ENCODE results near the gene CMTM5.

Gene CMTM5

DNA sequence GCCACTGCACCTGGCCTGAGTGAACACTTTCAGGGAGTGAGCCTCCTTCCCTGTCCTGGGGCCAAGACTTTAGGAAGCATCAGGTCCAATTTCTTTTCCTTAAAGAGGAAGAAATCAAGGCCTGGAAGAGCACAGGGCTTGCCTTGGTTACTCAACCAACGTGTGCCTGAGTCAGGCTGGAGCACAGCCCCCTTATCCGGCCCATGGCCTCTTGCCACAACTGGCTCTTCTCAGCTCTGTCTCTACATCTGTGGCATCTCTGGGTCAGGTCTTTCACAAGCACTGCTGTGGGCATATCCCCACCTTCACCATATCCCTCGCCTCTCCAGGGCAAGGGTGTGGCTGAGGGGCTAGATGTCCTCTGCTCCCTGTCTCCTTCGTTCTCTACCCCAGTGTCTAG, 24.4 kb downstream of the CMTM5 start:
- DNase-seq (ENCODE audit: insufficient read length, low spot score) (no peak), FAIRE-seq (no peak)
- no peak for TF ChIP-seq CTCF (IDR thresholded peaks at IDR 0.05; ENCODE audit: insufficient read depth, missing control alignments)

GRCh38 chr14:23402296-23403138, 25.7 kb downstream of the CMTM5 start:
- DNase-seq (ENCODE audit: insufficient read length, low spot score) (no peak), FAIRE-seq (no peak)
- TF ChIP-seq CTCF (IDR thresholded peaks at IDR 0.05; ENCODE audit: insufficient read depth, missing control alignments): no peak

DNA sequence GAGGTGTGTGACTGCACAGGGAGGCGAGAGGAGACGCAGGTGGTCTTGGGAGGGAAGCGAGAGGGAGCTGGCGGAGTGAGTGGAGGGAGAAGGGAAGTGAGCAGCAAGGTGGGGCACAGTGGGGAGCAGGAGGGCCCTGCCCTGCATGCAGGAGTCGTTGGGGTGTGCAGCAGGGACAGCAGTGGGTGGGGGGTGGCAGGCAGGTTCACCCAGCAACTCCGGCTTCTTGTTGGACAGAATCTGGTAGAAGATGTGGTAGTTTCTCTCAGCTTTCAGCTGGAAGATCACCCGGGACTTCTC, 26.2 kb downstream of the CMTM5 start:
- DNase-seq (ENCODE audit: insufficient read length, low spot score): no peak
- no peak for FAIRE-seq
- TF ChIP-seq CTCF (IDR thresholded peaks at IDR 0.05; ENCODE audit: insufficient read depth, missing control alignments): no peak

DNA sequence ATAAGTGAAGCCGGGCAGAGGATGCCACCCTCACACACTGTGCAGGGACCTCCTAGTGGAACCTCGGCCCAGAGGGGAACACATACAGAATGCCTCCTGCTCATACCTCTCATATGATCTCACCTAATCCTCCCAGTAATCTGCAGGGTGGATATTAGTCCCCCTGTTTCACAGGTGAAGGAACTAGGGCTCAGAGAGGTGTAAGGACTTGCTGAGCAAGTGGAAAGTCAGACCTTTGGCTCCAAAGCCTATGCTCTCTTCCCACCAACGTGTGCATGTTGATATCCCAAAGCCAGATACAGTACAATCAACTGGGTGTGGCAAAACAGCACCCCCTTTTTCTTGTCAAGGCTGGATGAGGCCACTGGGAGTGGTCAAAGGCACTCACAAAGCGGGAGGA, 27.1 kb downstream of the CMTM5 start:
- no peak for FAIRE-seq
- DNase-seq (ENCODE audit: insufficient read length, low spot score): no peak
- no peak for TF ChIP-seq CTCF (IDR thresholded peaks at IDR 0.05; ENCODE audit: insufficient read depth, missing control alignments)

- DNase-seq (ENCODE audit: insufficient read length, low spot score) (no peak), FAIRE-seq (no peak)
- no peak for TF ChIP-seq CTCF (IDR thresholded peaks at IDR 0.05; ENCODE audit: insufficient read depth, missing control alignments)
Measured at GRCh38 chr14:23404331-23404900, 27.6 kb downstream of the CMTM5 start.

- no peak for FAIRE-seq
- no peak for DNase-seq (ENCODE audit: insufficient read length, low spot score)
- TF ChIP-seq CTCF (IDR thresholded peaks at IDR 0.05; ENCODE audit: insufficient read depth, missing control alignments): no peak
Measured at GRCh38 chr14:23405096-23405495, 28.2 kb downstream of the CMTM5 start.

GRCh38 chr14:23405516-23406025, 28.7 kb downstream of the CMTM5 start:
- no peak for TF ChIP-seq CTCF (IDR thresholded peaks at IDR 0.05; ENCODE audit: insufficient read depth, missing control alignments)
- FAIRE-seq: no peak
- DNase-seq (ENCODE audit: insufficient read length, low spot score): no peak

Measured in D721Med (cell line).